Upper lobe of right lung (tissue), 1 donor: ENCODE measurements around the gene DAB1. TPM values are rescaled to one million over a fixed set of nuclear protein-coding genes. Genes with fewer than 3 reads are reported as not detected.

Source experiments
- ATAC-seq: fragments of 200-7000 bp; cut with Tn5 transposase; one replicate; pipeline ENCODE4 v1.9.1; 2020; ENCODE audit warnings: mild to moderate bottlenecking, moderate library complexity
- DNase-seq: peaks from one replicate; pipeline ENCODE4 v3.0.0-alpha.2; 2020
- H3K27ac ChIP-seq: fragments of 200-600 bp; one replicate; pipeline ENCODE4 v1.8.0; 2022
- H3K27me3 ChIP-seq: fragments of 200-600 bp; one replicate; pipeline ENCODE4 v1.8.0; 2022; ENCODE audit warnings: mild to moderate bottlenecking
- H3K36me3 ChIP-seq: fragments of 200-600 bp; one replicate; pipeline ENCODE4 v1.8.0; 2022
- H3K4me1 ChIP-seq: fragments of 200-600 bp; one replicate; pipeline ENCODE4 v1.8.0; 2022
- H3K4me3 ChIP-seq: fragments of 200-600 bp; one replicate; pipeline ENCODE4 v1.8.0; 2022; ENCODE audit warnings: mild to moderate bottlenecking
- H3K9me3 ChIP-seq: fragments of 200-600 bp; one replicate; pipeline ENCODE4 v1.8.0; 2022
- intact Hi-C: fragments of 100-400 bp; cut with DNase I; formaldehyde crosslinking; loops from one replicate; pipeline ENCODE4 v1.11.0; 2022
- total RNA-seq: library from RNA; stranded (reverse); fragmentation: NEBNext Ultra II Directional; extraction: Animal tissue kit (Norgen Biotek cat#: 25700); gene quantifications from one replicate; pipeline ENCODE4 v1.2.1, GENCODE V29; 2021
- TF ChIP-seq, protein P1 (sequence below): fragments of 200-600 bp; IDR thresholded peaks from one replicate; pipeline ENCODE4 v1.8.0; 2022; ENCODE audit warnings: antibody characterized with exemption
- donor health status: DM: no; HTN: yes; CAD: no; lungs with severe emphysema.

Gene DAB1
- total RNA-seq, 1 donor from 2014 or later, result 0.29 TPM

DNA sequence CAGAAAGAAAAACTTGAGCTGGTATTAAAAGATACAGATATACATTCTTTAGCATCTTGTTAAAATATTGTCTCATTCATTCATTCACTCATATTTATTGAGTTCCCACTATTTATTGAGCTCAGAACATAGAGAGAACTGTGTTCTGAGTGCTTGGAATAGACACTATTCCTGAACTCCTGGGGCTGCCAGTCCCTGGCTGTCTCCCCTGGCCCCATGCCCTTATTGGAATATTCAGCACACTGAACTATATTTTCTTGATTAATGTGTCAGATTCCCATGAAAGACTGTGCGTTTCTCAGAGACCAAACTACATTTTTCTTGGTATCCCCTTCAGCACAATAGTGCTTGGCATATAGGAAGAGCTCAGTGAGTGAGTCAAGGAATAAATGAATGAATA lies 44.0 kb upstream of the DAB1 start:
- H3K4me3 ChIP-seq, result no peak overlapping the region
- H3K27me3 ChIP-seq, result no peaks in the 10 kb centered on the region
- no peak overlapping the region for H3K27ac ChIP-seq
- H3K36me3 ChIP-seq, result no peaks in the 10 kb centered on the region
- TF ChIP-seq, protein P1, sequence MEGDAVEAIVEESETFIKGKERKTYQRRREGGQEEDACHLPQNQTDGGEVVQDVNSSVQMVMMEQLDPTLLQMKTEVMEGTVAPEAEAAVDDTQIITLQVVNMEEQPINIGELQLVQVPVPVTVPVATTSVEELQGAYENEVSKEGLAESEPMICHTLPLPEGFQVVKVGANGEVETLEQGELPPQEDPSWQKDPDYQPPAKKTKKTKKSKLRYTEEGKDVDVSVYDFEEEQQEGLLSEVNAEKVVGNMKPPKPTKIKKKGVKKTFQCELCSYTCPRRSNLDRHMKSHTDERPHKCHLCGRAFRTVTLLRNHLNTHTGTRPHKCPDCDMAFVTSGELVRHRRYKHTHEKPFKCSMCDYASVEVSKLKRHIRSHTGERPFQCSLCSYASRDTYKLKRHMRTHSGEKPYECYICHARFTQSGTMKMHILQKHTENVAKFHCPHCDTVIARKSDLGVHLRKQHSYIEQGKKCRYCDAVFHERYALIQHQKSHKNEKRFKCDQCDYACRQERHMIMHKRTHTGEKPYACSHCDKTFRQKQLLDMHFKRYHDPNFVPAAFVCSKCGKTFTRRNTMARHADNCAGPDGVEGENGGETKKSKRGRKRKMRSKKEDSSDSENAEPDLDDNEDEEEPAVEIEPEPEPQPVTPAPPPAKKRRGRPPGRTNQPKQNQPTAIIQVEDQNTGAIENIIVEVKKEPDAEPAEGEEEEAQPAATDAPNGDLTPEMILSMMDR, result no peak
- H3K4me1 ChIP-seq, result no peaks in the 10 kb centered on the region
- DNase-seq (no peak), ATAC-seq (no peak)
- intact Hi-C loops, result no loop called here
- H3K9me3 ChIP-seq, result no peaks in the 10 kb centered on the region

DNA sequence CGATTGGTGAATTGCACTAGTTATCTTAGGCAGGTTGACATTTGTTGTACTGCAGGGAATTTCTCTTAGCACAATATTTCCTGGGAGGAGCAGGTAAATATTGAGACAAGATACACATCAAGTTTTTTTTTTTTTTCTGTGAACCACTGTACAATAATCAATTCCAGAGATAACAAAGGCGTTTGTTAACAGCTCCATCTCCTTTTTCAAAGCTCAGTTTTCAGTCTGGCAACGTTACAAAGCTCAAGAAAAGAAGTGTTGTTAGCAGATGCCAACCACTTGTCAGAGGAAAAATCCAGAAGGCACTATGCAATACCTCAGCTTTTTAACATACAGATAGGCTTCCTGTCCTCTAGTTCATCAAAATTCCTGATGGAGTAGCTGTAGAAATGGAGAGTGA lies 40.9 kb upstream of the DAB1 start:
- H3K27ac ChIP-seq, result no peak overlapping the region
- H3K4me3 ChIP-seq, result no peak overlapping the region
- no peaks in the 10 kb centered on the region for H3K4me1 ChIP-seq
- no peaks in the 10 kb centered on the region for H3K9me3 ChIP-seq
- ATAC-seq (no peak), DNase-seq (no peak)
- TF ChIP-seq, protein P1, result no peak
- H3K27me3 ChIP-seq, result no peaks in the 10 kb centered on the region
- intact Hi-C loops, result no loop called here
- H3K36me3 ChIP-seq, result no peaks in the 10 kb centered on the region

DNA sequence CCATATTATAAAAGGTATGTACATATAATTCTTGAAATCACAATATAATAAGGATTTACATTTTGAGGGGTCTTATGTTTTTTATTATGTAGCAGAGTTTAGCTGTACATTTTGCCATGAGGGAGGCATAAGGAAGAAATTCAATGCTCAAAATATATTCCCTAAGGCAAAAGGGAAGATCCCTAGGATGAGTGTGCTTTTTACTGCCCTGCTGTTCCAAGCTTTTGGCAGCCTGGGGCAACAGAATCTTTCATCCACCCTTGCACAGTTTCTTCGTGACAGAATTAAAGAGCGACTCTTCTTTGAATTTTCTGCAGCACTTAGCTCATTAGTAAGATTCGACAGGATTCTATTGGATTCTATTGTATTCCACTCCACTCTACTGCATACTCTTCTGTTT lies 39.5 kb upstream of the DAB1 start:
- no peaks in the 10 kb centered on the region for H3K9me3 ChIP-seq
- H3K27me3 ChIP-seq, result no peaks in the 10 kb centered on the region
- H3K4me1 ChIP-seq, result no peaks in the 10 kb centered on the region
- no peak overlapping the region for H3K27ac ChIP-seq
- intact Hi-C loops, result no loop called here
- no peak for ATAC-seq
- TF ChIP-seq, protein P1, result no peak
- H3K4me3 ChIP-seq, result no peak overlapping the region
- H3K36me3 ChIP-seq, result no peaks in the 10 kb centered on the region
- no peak for DNase-seq

DNA sequence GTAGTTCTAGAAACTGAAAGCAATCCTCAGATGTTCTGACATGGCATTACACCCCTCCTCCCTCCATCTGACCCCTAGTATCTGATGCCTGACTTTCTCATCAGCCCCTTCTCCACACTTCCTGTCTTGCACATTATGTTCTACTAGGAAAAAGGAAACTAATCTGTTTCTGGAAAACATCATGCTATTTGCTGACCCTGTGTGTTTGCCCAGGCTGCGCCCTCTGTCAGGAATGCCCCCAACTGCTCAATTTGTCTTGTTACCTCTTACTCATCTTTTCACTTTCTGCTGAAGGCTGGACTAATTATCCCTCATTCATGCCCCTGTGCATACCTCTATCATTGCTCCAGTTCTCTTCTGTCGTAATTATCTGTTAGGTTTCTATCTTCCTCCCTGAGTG lies 37.5 kb upstream of the DAB1 start:
- H3K36me3 ChIP-seq, result no peaks in the 10 kb centered on the region
- no peak for DNase-seq
- intact Hi-C loops, result no loop called here
- ATAC-seq, result no peak
- H3K4me1 ChIP-seq, result no peaks in the 10 kb centered on the region
- no peak overlapping the region for H3K27ac ChIP-seq
- no peaks in the 10 kb centered on the region for H3K9me3 ChIP-seq
- no peaks in the 10 kb centered on the region for H3K27me3 ChIP-seq
- TF ChIP-seq, protein P1, result no peak
- H3K4me3 ChIP-seq, result no peak overlapping the region

DNA sequence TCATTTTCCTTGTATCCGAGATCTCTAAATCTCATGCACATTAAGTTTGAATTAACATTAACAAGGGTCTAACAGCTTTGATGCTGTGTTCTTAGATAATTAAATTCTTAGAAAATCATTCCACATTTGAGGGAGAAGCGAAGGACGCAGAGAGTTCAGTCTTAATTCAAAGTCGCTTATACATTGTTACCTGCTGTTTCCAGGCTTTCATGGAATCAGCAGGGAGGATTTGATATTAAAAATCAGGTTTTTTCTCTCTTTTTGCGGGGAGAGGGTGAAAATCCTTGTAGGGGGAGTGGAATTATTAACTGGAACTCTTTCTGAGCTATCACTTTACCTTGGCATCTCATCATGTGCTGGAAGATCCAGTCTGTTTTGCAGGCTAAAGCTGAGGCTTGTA lies 27.7 kb upstream of the DAB1 start:
- Histone ChIP-seq H3K4me1 (no peaks in the 10 kb centered on the region), H3K4me3 (no peak overlapping the region), H3K9me3 (no peaks in the 10 kb centered on the region), H3K27ac (no peak overlapping the region), H3K36me3 (no peaks in the 10 kb centered on the region), H3K27me3 (no peaks in the 10 kb centered on the region)
- TF ChIP-seq, protein P1, result no peak
- no peak for ATAC-seq
- intact Hi-C loops, result no loop called here
- no peak for DNase-seq

DNA sequence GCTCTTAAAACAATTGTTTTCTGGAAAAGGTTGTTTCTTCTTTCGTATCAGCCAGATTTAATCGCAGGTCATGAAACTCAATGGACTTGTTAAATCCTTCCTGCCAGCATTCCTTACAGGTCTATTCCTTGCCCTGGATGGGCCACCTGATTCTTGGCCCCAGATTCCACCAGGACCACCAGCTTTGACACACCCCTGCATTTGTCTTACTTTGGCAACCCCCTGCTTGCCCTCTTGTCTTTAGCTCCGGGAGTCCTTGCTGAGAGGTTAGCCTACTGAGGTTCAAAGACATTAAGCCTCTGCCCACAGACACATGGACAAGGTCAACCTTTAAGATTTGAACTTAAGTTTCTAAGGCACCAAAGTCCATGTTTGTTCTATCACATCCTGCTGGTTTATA lies 27.1 kb upstream of the DAB1 start:
- no peak for ATAC-seq
- no peak overlapping the region for H3K4me3 ChIP-seq
- intact Hi-C loops, result no loop called here

More for the DNA sequence above, 27.1 kb upstream of the DAB1 start:
- Histone ChIP-seq H3K9me3 (no peaks in the 10 kb centered on the region), H3K27me3 (no peaks in the 10 kb centered on the region), H3K36me3 (no peaks in the 10 kb centered on the region), H3K27ac (no peak overlapping the region), H3K4me1 (no peaks in the 10 kb centered on the region)
- TF ChIP-seq, protein P1, result no peak
- DNase-seq, result no peak
